Measurements from ENCODE around the gene MS4A14. TPM values are rescaled to one million over a fixed set of nuclear protein-coding genes. Genes with fewer than 3 reads are reported as not detected.

Gene MS4A14
- total RNA-seq, 6 donors from 2014 or later, result 4.0 to 35.6 (median 8.6) TPM

DNA sequence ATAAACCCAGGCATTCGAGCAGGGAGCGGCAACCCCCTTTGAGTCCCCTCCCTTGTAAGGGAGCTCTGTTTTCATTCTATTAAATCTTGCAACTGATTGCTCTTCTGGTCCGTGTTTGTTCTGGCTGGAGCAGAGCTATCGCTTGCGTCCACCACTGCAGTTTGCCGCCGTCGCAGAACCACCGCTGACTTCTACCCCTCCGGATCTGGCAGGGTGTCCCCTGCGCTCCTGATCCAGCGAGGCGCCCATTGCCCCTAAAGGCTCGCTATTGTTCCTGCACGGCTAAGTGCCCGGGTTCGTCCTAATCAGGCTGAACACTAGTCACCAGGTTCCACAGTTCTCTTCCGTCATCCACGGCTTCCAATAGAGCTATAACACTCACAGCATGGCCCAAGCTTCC lies 28.4 kb upstream of the MS4A14 start:
- peak in 1 of 2 donors; percentile 54 for DNase-seq
- WGBS, 2 donors, result 96% methylated on average over 19 of the region's 19 CpGs

DNA sequence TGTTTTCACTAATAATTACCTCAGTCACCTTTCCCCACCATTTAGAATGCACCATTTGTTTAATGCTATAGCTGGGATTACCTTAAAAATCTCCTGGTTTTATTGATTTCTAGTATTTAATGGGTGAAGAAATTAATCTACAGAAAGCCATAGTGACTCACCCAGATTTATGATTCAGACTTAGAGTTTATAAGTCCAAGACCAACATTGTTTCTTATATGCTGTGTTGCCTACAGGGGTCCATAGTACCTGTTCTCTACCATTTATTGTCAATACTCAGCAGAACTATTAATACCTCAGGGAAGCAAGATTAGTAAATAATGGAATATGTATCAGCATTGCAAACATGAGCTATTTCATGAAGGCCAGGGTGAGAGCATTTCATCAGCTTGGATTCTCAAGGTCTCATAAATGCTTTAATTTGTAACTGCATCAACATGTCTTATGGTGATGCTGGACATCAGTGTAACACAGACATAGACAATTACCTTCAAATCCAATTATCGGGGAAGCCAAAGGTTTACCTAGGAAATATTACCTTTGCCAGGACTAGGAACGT lies 25.9 kb upstream of the MS4A14 start:
- peak overlapping the region in 1 of 4 donors; percentile 67 for H3K27ac ChIP-seq
- no peak overlapping the region for H3K4me3 ChIP-seq
- peaks cover 4 to 16% (median 9%) of the 10 kb centered on the region in 4 donors for H3K4me1 ChIP-seq
- ATAC-seq (ENCODE audit: low FRiP score in 2 of 2) (no peak), DNase-seq (no peak)
- no peaks in the 10 kb centered on the region for H3K27me3 ChIP-seq
- WGBS, 2 donors, result 30 to 36% methylated on average over 2 of the region's 2 CpGs
- no peaks in the 10 kb centered on the region for H3K9me3 ChIP-seq
- TF ChIP-seq POLR2A (IDR thresholded peaks at IDR 0.05) (no peak), POLR2AphosphoS5 (IDR thresholded peaks at IDR 0.05) (no peak), EP300 (IDR thresholded peaks at IDR 0.05) (no peak)
- TF ChIP-seq, protein P1, sequence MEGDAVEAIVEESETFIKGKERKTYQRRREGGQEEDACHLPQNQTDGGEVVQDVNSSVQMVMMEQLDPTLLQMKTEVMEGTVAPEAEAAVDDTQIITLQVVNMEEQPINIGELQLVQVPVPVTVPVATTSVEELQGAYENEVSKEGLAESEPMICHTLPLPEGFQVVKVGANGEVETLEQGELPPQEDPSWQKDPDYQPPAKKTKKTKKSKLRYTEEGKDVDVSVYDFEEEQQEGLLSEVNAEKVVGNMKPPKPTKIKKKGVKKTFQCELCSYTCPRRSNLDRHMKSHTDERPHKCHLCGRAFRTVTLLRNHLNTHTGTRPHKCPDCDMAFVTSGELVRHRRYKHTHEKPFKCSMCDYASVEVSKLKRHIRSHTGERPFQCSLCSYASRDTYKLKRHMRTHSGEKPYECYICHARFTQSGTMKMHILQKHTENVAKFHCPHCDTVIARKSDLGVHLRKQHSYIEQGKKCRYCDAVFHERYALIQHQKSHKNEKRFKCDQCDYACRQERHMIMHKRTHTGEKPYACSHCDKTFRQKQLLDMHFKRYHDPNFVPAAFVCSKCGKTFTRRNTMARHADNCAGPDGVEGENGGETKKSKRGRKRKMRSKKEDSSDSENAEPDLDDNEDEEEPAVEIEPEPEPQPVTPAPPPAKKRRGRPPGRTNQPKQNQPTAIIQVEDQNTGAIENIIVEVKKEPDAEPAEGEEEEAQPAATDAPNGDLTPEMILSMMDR (IDR thresholded peaks at IDR 0.05), result no peak
- H3K36me3 ChIP-seq, result no peaks in the 10 kb centered on the region

More for the DNA sequence above, 28.4 kb upstream of the MS4A14 start:
- H3K9me3 ChIP-seq, result no peaks in the 10 kb centered on the region
- H3K4me3 ChIP-seq, result no peak overlapping the region
- H3K27me3 ChIP-seq, result no peaks in the 10 kb centered on the region
- H3K4me1 ChIP-seq, result peaks cover 4 to 26% (median 11%) of the 10 kb centered on the region in 4 donors
- TF ChIP-seq, protein P1 (IDR thresholded peaks at IDR 0.05), result no peak
- TF ChIP-seq POLR2A (IDR thresholded peaks at IDR 0.05) (no peak), EP300 (IDR thresholded peaks at IDR 0.05) (no peak), POLR2AphosphoS5 (IDR thresholded peaks at IDR 0.05) (no peak)
- no peaks in the 10 kb centered on the region for H3K36me3 ChIP-seq
- no peak overlapping the region for H3K27ac ChIP-seq
- no peak for ATAC-seq (ENCODE audit: low FRiP score in 2 of 2)

DNA sequence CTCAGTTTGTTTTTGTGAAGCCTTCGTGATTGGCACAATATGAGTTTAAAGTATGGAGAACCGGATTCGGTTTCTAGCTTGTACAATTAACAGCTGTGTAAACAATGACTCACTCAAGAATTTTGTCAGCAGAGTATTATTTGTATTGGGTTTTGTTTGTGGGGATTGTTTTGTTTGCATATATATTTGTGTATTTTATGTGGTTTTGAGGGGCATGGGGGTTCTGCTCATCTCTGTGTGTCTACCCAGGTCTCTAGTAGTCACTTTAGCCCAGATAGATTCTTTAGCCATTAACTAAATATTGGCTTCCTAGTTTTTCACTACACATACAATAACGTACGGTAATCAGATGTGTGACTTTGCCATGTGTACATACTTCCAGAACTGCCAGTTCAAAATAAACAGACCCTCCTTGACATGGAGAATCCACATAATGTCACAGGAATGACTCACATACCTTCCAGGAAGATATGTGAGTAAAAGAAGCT lies 25.4 kb upstream of the MS4A14 start:
- H3K36me3 ChIP-seq, result no peaks in the 10 kb centered on the region
- H3K9me3 ChIP-seq, result no peaks in the 10 kb centered on the region
- WGBS, 2 donors, result 29 to 34% methylated on average over 5 of the region's 5 CpGs
- TF ChIP-seq, protein P1 (IDR thresholded peaks at IDR 0.05), result no peak
- TF ChIP-seq POLR2A (IDR thresholded peaks at IDR 0.05), result no peak
- no peak for TF ChIP-seq POLR2AphosphoS5 (IDR thresholded peaks at IDR 0.05)
- TF ChIP-seq EP300 (IDR thresholded peaks at IDR 0.05), result no peak
- no peak for ATAC-seq (ENCODE audit: low FRiP score in 2 of 2)
- peaks cover 4 to 16% (median 9%) of the 10 kb centered on the region in 4 donors for H3K4me1 ChIP-seq
- H3K4me3 ChIP-seq, result no peak overlapping the region
- DNase-seq, result no peak
- H3K27me3 ChIP-seq, result no peaks in the 10 kb centered on the region
- H3K27ac ChIP-seq, result peak overlapping the region in 1 of 4 donors; percentile 67

DNA sequence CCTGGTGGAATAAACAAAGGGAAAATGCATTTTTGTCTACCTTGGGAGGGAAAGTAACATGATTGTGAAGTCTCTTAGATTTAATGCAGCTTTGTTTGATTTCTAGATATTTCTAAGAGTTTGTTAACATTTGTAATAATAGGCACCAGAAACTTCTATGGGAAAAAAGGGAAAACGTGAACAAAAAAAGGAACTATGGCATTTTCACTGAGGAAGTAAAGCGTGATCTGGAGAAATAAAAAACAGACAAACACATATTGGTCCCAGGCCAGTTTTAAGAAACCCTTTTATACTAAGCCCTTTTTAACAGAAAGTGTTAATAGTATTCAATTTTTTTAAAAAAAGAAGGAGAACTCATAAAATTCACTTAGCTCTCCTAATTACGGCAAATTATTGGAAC lies 24.9 kb upstream of the MS4A14 start:
- DNase-seq (no peak), ATAC-seq (ENCODE audit: low FRiP score in 2 of 2) (no peak)
- H3K27me3 ChIP-seq, result no peaks in the 10 kb centered on the region
- no peaks in the 10 kb centered on the region for H3K36me3 ChIP-seq
- WGBS, 2 donors, result 57 to 72% methylated on average over 3 of the region's 3 CpGs
- peak overlapping the region in 1 of 4 donors; percentile 67 for H3K27ac ChIP-seq
- peaks cover 4 to 16% (median 9%) of the 10 kb centered on the region in 4 donors for H3K4me1 ChIP-seq
- H3K9me3 ChIP-seq, result no peaks in the 10 kb centered on the region
- H3K4me3 ChIP-seq, result no peak overlapping the region
- TF ChIP-seq, protein P1 (IDR thresholded peaks at IDR 0.05), result no peak
- TF ChIP-seq POLR2AphosphoS5 (IDR thresholded peaks at IDR 0.05) (no peak), EP300 (IDR thresholded peaks at IDR 0.05) (no peak), POLR2A (IDR thresholded peaks at IDR 0.05) (no peak)

DNA sequence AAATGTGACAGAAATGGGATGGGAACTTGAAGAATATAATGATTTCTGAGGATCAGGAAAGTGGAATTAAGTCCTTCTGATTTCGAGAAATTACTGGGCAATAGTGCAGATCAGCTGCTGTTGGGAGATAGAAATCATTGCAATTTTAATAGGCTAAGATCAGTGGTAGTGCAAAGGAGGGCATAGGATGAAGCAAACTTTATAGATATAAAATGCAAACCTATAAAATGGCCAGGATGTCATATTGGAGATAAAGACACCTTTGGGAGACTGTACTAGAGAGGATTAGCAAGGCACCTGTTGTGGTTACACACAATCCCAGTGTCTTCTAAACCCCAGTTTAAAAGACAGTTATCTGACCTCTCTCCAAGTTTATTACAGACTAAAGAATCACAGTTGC lies 24.4 kb upstream of the MS4A14 start:
- Histone ChIP-seq H3K4me1 (peaks cover 4 to 16% (median 9%) of the 10 kb centered on the region in 4 donors), H3K36me3 (no peaks in the 10 kb centered on the region), H3K4me3 (no peak overlapping the region), H3K27me3 (no peaks in the 10 kb centered on the region), H3K9me3 (no peaks in the 10 kb centered on the region), H3K27ac (peak overlapping the region in 1 of 4 donors; percentile 67)
- TF ChIP-seq POLR2AphosphoS5 (IDR thresholded peaks at IDR 0.05) (no peak), EP300 (IDR thresholded peaks at IDR 0.05) (no peak), POLR2A (IDR thresholded peaks at IDR 0.05) (no peak)
- TF ChIP-seq, protein P1 (IDR thresholded peaks at IDR 0.05), result no peak
- WGBS, 2 donors, result 75 to 89% methylated on average over 1 of the region's 1 CpG
- ATAC-seq (ENCODE audit: low FRiP score in 2 of 2) (no peak), DNase-seq (no peak)
